ENCODE data around the gene PIAS1. TPM values are rescaled to one million over a fixed set of nuclear protein-coding genes. Genes with fewer than 3 reads are reported as not detected.

Gene PIAS1
- polyA plus RNA-seq, 1 donor, result 50.5 TPM

- no peak for DNase-seq
Measured at GRCh38 chr15:68062214-68062613, 8.1 kb downstream of the PIAS1 start.

GRCh38 chr15:68062946-68063465 is 8.9 kb downstream of the PIAS1 start:
- no peak for DNase-seq

- no peak for DNase-seq
Measured at GRCh38 chr15:68063606-68064005, 9.5 kb downstream of the PIAS1 start.

- DNase-seq, result no peak
Measured at GRCh38 chr15:68073576-68074288, 19.6 kb downstream of the PIAS1 start.

GRCh38 chr15:68075764-68076385 is 21.8 kb downstream of the PIAS1 start:
- DNase-seq, result no peak

GRCh38 chr15:68078365-68078764 is 24.2 kb downstream of the PIAS1 start:
- DNase-seq, result no peak

- DNase-seq, result no peak
Measured at GRCh38 chr15:68080334-68080733, 26.2 kb downstream of the PIAS1 start.

- DNase-seq, result no peak
Measured at GRCh38 chr15:68080783-68081182, 26.7 kb downstream of the PIAS1 start.

- DNase-seq, result no peak
Measured at GRCh38 chr15:68081869-68082505, 27.9 kb downstream of the PIAS1 start.

- DNase-seq, result no peak
Measured at GRCh38 chr15:68082735-68083134, 28.6 kb downstream of the PIAS1 start.

GRCh38 chr15:68083463-68083862 is 29.3 kb downstream of the PIAS1 start:
- no peak for DNase-seq

- DNase-seq, result no peak
Measured at GRCh38 chr15:68085052-68085451, 30.9 kb downstream of the PIAS1 start.

GRCh38 chr15:68091743-68092142 is 37.6 kb downstream of the PIAS1 start:
- no peak for DNase-seq

GRCh38 chr15:68096099-68096498 is 42.0 kb downstream of the PIAS1 start:
- DNase-seq, result no peak

- DNase-seq, result no peak
Measured at GRCh38 chr15:68097029-68097428, 42.9 kb downstream of the PIAS1 start.

GRCh38 chr15:68098465-68098864 is 44.4 kb downstream of the PIAS1 start:
- no peak for DNase-seq

GRCh38 chr15:68100194-68100593 is 46.1 kb downstream of the PIAS1 start:
- no peak for DNase-seq

- no peak for DNase-seq
Measured at GRCh38 chr15:68103603-68104002, 49.5 kb downstream of the PIAS1 start.

GRCh38 chr15:68106656-68107055 is 52.5 kb downstream of the PIAS1 start:
- no peak for DNase-seq

- no peak for DNase-seq
Measured at GRCh38 chr15:68107142-68107541, 53.0 kb downstream of the PIAS1 start.

- no peak for DNase-seq
Measured at GRCh38 chr15:68112706-68113105, 58.6 kb downstream of the PIAS1 start.

- DNase-seq, result no peak
Measured at GRCh38 chr15:68113273-68113672, 59.2 kb downstream of the PIAS1 start.

- no peak for DNase-seq
Measured at GRCh38 chr15:68113751-68114150, 59.6 kb downstream of the PIAS1 start.
